NK-92 (cell line): ENCODE results near the gene TUBB4B.

Source experiments
- DNase-seq: peaks from one replicate; lab custom pipeline; 2025; ENCODE audit not compliant: unreplicated experiment; lab: John Stamatoyannopoulos, UW

TUBB4B gene

DNA sequence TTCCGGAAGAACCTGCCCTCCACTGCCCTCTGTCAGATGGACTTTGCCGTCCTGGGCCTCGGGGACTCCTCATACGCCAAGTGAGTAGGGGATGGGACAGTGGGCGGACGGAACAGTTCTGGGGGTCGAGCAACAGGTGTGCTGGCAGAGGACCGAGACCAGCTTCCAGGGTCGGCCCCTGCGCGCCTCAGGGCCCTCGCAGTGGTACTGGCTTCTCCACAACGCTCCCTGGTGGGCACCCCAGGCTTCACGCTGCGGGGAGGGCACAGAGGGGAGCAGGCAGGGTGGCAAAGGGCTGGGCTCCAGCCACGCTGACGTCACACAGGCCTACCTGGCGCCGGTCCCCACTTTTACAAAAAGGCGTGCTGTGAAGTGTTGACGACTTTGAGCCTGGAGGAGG is 28.6 kb upstream of the TUBB4B start:
- no peak for DNase-seq

DNA sequence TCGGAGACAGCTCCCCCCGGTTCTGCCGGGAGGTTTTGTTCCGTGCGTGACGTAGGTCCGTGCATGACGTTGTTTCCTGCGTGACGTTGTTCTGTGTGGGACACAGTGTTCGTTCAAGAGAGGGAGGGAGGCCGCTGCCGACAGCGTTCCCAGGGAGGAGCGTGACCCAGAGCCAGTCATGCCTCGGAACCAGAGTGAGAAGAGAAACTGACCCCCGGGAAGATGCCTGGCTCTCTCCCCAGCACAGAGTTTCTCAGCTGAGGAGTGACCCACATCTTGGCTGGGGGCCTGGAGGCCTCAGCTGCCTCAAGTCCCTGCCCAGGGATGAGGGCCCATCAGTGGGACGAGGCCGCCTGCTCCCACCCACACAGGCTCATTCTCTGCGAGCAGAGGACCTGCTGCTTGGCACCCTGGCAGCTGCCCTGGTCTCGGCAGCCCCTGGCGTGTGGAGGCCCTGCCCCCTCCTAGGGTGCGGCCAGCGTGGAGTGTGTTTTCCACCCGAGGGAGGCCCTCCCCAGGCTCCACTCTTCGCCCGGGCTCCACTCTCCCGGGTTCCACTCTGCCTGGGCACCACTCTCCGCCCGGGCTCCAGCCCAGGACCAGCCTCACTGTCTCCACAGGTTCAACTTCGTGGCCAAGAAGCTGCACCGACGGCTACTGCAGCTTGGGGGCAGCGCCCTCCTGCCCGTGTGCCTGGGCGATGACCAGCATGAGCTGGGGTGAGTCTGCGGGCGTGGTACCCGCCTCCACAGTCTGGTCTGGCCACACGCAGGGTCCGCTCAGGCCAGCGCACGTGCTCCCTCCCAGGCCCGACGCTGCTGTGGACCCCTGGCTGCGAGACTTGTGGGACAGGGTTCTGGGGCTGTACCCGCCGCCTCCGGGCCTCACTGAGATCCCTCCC is 27.7 kb upstream of the TUBB4B start:
- no peak for DNase-seq

DNA sequence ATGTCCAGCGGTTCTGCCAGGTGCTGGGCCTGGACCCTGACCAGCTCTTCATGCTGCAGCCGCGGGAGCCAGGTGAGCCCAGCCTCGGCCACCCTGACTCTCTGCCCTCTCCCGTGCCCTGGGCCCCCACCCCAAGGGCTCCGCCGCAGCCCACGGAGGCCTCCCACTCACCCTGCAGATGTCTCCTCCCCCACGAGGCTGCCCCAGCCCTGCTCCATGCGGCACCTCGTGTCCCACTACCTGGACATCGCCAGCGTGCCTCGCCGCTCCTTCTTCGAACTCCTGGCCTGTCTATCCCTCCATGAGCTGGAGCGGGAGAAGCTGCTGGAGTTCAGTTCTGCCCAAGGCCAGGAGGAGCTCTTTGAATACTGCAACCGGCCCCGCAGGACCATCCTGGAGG is 26.5 kb upstream of the TUBB4B start:
- no peak for DNase-seq

DNA sequence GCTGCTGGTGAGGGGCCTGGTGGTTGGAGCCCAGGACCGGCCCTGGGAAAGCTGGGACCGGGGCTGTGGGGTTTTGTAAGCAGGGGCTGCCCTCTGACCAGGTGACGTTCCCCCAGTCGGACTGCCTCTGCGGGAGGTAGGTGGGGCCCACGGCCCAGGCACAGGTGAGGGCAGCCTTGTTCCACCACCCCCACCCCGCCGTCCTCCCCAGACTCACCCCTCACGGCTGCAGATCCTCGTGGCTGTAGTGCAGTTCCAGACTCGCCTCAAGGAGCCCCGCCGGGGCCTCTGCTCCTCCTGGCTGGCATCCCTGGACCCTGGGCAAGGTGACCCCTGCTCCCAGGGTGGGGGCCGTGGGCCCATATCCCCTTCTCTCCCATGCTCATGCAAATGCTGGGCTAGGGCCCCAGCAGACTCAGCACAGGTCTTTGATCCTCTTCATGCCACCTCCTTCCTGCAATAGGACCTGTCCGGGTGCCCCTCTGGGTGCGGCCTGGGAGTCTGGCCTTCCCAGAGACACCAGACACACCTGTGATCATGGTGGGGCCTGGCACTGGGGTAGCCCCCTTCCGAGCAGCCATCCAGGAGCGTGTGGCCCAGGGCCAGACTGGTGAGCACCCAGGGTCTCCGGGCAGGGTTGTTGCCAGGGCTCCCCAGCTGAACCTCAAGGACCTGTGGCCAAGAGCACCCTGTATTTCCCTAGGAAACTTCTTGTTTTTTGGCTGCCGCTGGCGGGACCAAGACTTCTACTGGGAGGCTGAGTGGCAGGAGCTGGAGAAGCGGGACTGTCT is 25.7 kb upstream of the TUBB4B start:
- no peak for DNase-seq

DNA sequence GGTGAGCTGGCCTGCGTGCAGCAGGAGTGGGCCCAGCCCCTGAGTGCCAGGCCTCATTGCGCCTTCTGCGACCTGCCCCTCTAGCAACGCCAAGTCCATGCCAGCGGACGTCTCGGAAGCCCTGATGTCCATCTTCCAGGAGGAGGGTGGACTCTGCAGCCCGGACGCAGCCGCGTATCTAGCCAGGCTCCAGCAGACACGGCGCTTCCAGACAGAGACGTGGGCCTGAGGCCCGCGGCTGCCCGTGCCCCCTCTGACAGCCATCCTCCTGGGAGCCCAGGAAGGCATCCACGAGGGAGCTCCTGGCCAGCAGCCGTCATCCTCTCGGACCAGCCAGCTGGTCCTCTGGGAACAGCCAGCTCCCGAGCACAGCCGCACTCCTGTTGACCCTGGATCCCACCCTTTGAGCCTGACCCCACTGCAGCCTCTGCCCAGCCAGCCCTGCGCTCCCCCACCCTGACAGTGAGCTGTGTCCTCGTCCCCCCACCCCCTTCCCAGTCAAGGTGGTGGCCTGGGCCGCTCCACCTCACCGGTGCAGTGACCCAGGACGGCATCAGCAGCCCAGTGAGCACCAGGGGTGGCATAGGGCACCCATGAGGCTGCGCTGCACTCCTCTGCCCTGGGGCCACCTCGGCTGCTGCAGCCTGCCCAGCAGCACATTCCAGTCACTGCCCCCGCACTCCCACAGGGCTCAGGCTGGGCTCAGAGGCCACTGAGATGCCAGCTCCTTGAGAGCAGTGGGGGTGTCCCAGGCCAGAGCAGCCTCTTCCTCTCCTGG is 24.7 kb upstream of the TUBB4B start:
- no peak for DNase-seq

GRCh38 chr9:137217276-137218211 is 23.5 kb upstream of the TUBB4B start:
- DNase-seq: no peak

DNA sequence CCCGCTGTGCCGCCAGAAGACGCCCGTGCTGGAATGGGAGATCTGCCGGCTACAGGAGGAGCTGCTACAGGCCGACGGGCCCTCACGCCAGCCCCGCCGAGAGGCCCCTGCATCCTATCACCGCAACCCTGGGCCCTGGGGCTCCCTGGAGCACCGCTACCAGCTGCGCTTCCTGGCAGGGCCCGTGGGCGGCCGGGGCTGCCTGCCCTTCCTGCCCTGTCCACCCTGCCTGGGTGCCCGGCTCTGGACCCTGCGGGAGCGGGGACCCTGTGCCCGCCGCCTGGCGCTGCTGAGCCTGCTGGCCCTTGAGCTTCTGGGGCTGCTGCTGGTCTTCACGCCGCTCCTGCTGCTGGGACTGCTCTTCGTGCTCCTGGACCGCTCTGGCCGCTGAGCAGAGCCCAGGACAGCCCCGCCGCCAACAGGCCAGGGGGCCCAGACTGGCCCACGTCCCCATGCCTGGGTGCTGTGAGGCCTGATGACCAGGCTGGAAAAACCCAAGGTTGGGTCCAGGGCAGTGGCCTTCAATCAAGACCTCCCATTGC is 22.8 kb upstream of the TUBB4B start:
- no peak for DNase-seq

DNA sequence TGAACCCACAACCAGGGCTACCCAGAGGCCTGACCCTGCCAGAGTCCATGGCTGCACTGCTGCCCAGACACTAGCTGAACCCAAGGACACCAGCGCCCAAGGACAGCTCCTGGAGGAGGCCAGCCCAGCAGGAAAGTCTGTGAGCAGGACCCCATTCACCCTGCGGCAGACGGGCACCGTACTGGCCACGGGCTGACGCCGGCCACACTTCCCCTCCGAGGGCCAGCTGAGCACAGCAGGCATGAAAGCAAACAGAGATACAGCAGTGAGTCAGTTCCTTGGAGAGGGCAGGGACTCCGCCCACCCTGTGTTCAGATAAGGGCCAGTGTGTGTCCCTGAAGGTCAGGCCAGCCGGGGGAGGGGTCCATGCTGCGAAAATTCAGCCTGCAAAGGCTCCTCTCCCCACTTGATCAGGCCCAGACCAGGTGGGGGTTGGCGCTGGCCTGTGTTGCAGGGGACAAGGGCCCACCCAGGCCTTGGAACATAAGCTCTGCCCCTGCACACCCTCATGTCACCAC is 22.3 kb upstream of the TUBB4B start:
- DNase-seq: no peak

DNA sequence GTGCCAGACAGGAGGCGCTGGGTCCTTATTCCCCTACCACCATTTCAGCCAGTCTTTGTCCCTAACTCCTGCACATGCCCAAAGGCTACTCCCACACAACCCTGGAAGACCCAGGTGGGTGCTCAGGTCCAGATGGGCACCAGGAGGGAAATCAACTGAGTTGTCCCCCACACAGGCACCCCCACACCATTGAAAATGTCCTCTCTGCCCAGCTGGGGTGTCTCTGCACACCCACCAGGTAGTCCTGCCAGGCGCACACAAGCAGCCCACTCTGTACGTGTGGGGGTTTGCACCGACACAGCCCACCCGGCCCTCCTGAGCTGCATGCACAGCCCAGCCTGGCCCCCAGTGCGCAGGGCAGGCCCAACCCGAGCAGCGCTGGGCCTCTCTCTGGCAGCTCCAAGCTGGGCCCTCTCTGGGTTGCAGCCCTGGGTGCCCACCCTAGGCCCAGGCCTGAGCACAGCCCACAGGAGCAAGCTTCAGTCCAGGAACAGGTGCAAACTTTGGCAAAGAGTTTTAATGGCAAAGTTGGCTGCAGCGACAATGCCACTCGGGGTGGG is 21.2 kb upstream of the TUBB4B start:
- no peak for DNase-seq

- DNase-seq: no peak
Observed at GRCh38 chr9:137220317-137221094, 20.6 kb upstream of the TUBB4B start.

DNA sequence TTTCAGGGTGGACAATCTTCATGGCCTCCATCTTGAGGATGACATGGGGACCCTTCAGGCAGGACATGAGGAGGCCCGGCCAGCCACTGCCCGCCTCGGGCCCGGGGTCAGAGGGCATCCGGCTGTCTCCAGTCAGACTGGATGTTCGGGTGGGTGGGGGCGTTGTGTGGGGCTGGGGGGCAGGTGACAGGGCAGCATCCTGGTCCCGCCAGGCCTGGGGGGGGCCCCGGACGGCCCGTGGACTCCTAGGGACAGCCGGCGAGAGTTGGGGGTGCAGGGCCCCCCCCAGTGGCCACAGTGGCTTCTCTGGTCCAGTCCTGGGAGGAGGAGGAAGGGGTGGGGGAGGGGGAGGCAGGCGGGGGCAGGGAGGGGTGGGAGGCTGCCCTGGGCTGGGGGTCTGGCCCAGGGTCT is 20.0 kb upstream of the TUBB4B start:
- no peak for DNase-seq

DNA sequence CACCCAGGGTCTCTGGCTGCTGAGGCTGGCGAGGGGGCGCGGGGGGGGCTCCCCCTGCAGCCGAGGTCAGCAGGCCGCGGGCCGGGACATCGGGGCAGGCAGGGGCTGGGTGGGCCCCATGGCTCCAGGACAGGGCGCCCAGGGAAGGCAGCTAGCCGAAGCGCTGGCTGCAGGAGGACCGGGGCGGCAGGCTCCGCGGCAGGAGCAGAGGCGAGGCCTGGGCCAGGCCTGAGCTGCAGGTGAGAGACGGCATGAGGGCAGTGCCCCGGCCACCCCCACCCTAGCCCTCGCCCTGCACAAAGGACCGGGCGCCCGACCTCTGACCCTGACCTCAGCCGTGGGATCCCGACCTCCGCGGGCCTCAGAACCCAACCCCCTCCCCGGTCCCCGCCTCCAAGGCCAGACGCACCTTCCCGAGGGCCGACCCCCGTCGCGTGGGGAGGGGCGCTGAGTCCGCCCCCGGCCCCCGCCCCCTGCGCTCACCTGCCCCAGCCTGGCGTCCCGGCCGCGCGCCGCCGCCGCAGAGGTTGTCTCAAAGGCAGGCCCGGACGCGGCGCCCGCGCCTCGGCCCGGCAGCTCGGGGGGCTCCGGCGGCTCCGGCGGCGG is 19.5 kb upstream of the TUBB4B start:
- DNase-seq: no peak

- DNase-seq: no peak
Observed at GRCh38 chr9:137222190-137223077, 18.7 kb upstream of the TUBB4B start, which contains the start of gene RNF208. RNF208 (minus strand) TSS chr9:137222240; CDS start chr9:137221212, 1,028 bp downstream.

DNA sequence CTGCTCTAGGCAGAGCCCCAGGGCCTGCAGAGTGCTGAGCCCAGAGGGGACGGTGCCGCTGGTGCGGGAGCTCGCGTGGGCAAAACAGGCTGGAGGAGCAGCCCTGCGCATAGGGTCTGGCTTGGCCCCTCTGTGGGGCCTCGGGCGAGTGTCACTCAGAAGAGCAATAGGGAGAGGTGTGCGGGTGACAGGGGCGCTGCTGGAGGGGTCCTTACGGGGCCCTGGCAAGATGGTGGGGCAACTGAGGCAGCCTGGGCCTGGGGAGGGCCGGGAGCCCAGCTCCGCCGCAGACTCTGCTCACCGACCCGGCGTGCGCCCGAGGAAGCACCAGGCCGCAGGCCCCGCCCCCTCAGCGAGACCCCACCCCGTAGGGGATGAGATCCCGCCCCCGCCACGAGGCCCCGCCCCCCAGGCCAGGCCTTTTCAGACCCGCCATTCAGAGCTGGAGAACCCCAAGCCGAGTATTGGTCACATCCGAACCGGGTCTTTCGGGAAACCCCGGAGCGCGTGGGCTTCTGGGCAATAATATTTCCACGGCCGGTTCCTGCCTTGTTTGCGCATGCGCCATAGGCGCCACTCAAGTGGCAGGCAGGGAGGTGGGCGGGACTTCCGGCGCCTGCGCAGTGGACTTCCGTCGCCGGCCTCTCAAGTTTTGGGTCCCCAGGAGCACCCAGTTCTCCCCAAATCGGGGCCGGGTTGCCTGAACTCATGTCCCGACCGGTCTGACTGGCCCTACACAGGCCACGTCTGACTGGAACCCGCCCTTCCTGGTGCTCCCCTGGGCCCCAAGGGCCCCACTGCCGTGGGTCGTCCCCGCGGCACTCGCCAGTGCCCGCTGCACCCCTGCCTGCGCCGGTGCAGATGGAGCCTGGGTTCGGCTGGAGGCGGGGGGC is 17.8 kb upstream of the TUBB4B start:
- peak; percentile 95 for DNase-seq

GRCh38 chr9:137224830-137225694 is 16.0 kb upstream of the TUBB4B start, which contains the start of gene CYSRT1:
CYSRT1 (plus strand) TSS chr9:137225174; CDS start chr9:137225622, 448 bp downstream.
- no peak for DNase-seq
